Vagina (tissue), 2 donors: ENCODE data around the gene POLA1.

Experiments
- CTCF ChIP-seq, 3 experiments: fragments of 450-650 bp in 2 of 3; fragments of 200-600 bp in 1 of 3; sonication (generic) in 1 of 3; IDR thresholded peaks; one replicate each; pipeline ENCODE4 v1.5.1; 2017 to 2019; ENCODE audit warnings: antibody characterized with exemption in 3 of 3, mild to moderate bottlenecking in 2 of 3, moderate library complexity in 2 of 3
- POLR2A ChIP-seq, 2 donors: fragments of 450-650 bp; IDR thresholded peaks; one replicate each; pipeline ENCODE4 v1.6.1; 2017; ENCODE audit warnings: antibody characterized with exemption in 2 of 2, mild to moderate bottlenecking in 2 of 2, moderate library complexity in 2 of 2
- POLR2AphosphoS5 ChIP-seq, 2 donors: sonication (generic); formaldehyde crosslinking; IDR thresholded peaks; one replicate each; pipeline ENCODE4 v1.9.0; 2017; ENCODE audit warnings: antibody characterized with exemption in 2 of 2, mild to moderate bottlenecking in 2 of 2, low read depth in 1 of 2; ENCODE audit not compliant: insufficient read depth in 1 of 2

- TF ChIP-seq POLR2A (IDR thresholded peaks at IDR 0.05) (no peak), CTCF (IDR thresholded peaks at IDR 0.05) (no peak), POLR2AphosphoS5 (IDR thresholded peaks at IDR 0.05; ENCODE audit: insufficient read depth in 1 of 2, low read depth in 1 of 2) (no peak)
These were observed 322.6 kb downstream of the POLA1 start for GRCh38 chrX:25016361-25016671.
